HCT116 (cell line): Measurements from ENCODE around the gene KHK. TPM values are rescaled to one million over a fixed set of nuclear protein-coding genes. Genes with fewer than 3 reads are reported as not detected.

Experiments
- REST ChIP-seq: IDR thresholded peaks from 2 replicates; pipeline ENCODE4 v1.6.1; 2012; ENCODE audit warnings: low read depth
- total RNA-seq: library from RNA; stranded (reverse); gene quantifications from one replicate; pipeline ENCODE4 v1.2.1, GENCODE V29; 2021; ENCODE audit not compliant: unreplicated experiment

Gene KHK
- total RNA-seq, 1 experiment from 2014 or later: 6.7 TPM

GRCh38 chr2:27149570-27150405, 63.2 kb downstream of the KHK start (continued):
- no peak for TF ChIP-seq REST

Other genes with a start within 250 kb of the KHK start
- gene DPYSL5, start 238.6 kb upstream of the KHK start, total RNA-seq: 8.4 TPM
- gene MAPRE3, start 116.1 kb upstream of the KHK start, total RNA-seq: 12.1 TPM
- gene TMEM214, start 53.8 kb upstream of the KHK start, total RNA-seq: 69.8 TPM
- 40.0 TPM for gene AGBL5, start 35.1 kb upstream of the KHK start, total RNA-seq
- gene OST4, start 15.1 kb upstream of the KHK start, total RNA-seq: 187 TPM
- 0.59 TPM for gene EMILIN1, start 8.2 kb upstream of the KHK start, total RNA-seq
- 4.0 TPM for gene CGREF1, start 32.4 kb downstream of the KHK start, total RNA-seq
- gene ABHD1, start 37.0 kb downstream of the KHK start, total RNA-seq: not detected
- 54.2 TPM for gene PREB, start 47.9 kb downstream of the KHK start, total RNA-seq
- gene PRR30, start 52.6 kb downstream of the KHK start, total RNA-seq: not detected
- not detected for gene TCF23, start 62.2 kb downstream of the KHK start, total RNA-seq
- gene ATRAID, start 125.3 kb downstream of the KHK start, total RNA-seq: 93.6 TPM
- gene SLC5A6, start 125.5 kb downstream of the KHK start, total RNA-seq: 55.4 TPM
- gene CAD, start 130.6 kb downstream of the KHK start, total RNA-seq: 114 TPM
- 20.5 TPM for gene SLC30A3, start 176.3 kb downstream of the KHK start, total RNA-seq
- 2.5 TPM for gene DNAJC5G, start 188.7 kb downstream of the KHK start, total RNA-seq
- 2.0 TPM for gene TRIM54, start 195.7 kb downstream of the KHK start, total RNA-seq
- gene UCN, start 221.7 kb downstream of the KHK start, total RNA-seq: 8.0 TPM
- 55.4 TPM for gene MPV17, start 236.3 kb downstream of the KHK start, total RNA-seq